GM12801 (cell line): ENCODE measurements around the gene ZNF493.

Experiments used
- CTCF ChIP-seq: IDR thresholded peaks from one replicate; pipeline ENCODE4 v1.5.1; 2011; ENCODE audit warnings: control low read depth; ENCODE audit not compliant: insufficient read length; ENCODE audit errors: extremely low read depth

ZNF493 gene

GRCh38 chr19:21434967-21435544 is 38.1 kb downstream of the ZNF493 start:
- no peak for TF ChIP-seq CTCF

DNA sequence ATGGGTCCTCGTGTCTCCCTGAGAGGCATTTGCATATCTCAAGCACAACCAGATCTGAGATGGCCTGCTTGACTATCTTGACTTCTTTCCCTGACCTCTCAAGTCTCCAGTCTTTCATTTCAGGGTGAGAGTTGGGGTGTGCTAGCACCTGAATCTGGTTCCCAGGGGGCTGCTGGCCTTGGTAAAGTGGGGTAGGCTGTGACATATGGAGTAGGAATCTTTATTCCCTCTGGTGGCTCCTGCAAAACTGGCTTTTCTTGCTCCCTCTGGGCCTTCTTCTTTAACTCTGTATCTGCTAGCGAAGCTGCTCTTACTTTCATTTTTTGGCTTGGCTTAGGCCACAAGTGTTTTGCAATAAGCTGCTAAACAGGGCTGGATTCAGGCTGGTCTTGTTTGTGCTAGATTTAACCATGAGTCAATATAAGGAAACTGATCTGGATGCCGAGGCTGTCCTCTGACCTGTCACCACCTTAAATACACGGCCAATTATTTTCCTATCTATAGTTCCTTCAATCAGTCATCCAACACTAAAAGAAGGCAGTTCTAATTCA is 42.3 kb downstream of the ZNF493 start:
- no peak for TF ChIP-seq CTCF

DNA sequence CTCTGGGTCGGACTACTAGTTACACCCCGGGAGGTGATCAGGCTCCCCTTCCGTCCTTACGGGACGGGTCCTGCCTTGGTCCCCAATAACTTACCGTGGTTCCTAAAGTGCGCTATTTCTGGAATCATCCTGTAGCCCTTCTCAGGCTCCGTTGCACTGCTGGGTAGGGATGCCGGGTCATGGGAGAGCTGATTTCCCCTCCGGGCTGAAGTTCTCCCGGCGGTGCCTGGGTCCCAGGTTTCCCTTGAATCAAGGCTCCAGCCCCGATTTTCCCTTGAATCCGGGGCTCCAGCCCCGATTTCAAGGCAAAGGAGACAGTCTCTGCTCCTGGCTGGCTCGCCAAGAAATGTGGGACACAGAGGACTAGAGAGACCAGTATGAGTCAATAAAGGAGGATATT is 43.4 kb downstream of the ZNF493 start:
- TF ChIP-seq CTCF = no peak

- no peak for TF ChIP-seq CTCF
Observed at GRCh38 chr19:21451187-21451586, 54.3 kb downstream of the ZNF493 start.

DNA sequence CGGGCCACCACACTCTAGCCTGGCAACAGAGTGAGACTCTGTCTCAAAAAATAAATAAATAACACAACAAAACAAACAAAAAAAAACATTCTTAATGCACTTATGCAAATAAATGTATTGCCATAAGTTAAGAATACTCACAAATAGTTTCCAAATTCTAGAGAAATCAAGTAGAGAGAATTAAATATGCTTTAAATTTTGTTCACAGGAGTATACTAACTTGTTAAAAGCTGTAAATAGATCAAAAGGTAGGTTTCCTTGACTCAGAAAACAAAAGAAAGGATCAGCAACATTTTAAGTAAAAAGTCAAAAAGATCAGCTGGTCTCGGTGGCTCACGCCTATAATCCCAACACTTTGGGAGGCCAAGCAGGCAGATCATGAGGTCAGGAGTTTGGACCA is 58.0 kb downstream of the ZNF493 start:
- no peak for TF ChIP-seq CTCF

DNA sequence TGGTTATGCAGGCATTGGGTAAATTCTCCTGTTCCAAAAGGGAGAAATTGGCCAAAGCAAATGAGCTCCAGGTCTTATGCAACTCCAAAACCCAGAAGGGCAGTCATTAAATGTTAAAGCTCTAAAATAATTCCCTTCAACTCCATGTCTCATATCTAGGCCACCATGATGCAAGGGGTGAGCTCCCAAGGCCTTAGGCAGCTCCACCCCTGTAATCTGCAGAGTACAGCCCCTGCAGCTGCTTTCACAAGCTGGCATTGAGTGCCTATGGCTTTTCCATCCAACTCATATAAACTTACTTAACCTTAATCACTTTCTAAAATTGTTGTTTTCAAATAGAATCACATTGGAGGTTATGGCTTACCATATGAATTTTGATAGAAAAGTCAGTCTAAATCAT is 63.8 kb downstream of the ZNF493 start:
- TF ChIP-seq CTCF = no peak

DNA sequence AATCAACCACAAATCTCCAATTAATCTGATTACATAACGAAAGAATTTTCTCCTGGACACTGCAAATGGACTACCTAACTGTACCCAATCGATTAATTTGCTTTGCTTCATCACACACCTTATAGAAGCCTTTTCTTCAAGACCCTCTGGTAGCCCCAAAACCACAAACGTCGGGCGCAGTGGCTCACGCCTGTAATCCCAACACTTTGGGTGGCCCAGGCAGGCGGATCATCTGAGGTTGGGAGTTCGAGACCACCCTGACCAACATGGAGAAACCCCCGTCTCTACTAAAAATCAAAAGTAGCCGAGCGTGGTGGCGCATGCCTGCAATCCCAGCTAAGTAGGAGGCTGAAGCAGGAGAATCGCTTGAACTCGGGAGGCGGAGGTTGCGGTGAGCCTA is 65.6 kb downstream of the ZNF493 start:
- no peak for TF ChIP-seq CTCF
